BLaER1 treated with 17β-estradiol and CSF1 and Interleukin-3, amounts not matched to agents 10 nM and 100 nM (cell line): ENCODE results near the gene COLEC12.

Experiments
- H3K27ac ChIP-seq, 11 experiments: shearing (Covaris generic); formaldehyde crosslinking; 2 replicates each; pipeline ENCODE4 v1.8.1; 2022
- H3K27me3 ChIP-seq, 11 experiments: shearing (Covaris generic); formaldehyde crosslinking; 2 replicates each; pipeline ENCODE4 v1.8.1; 2022
- H3K36me3 ChIP-seq, 11 experiments: shearing (Covaris generic); formaldehyde crosslinking; 2 replicates each; pipeline ENCODE4 v1.8.1; 2022
- H3K4me1 ChIP-seq, 10 experiments: shearing (Covaris generic); formaldehyde crosslinking; 2 replicates each; pipeline ENCODE4 v1.8.1; 2022
- H3K4me2 ChIP-seq, 11 experiments: shearing (Covaris generic); formaldehyde crosslinking; 2 replicates each; pipeline ENCODE4 v1.8.1; 2022
- H3K4me3 ChIP-seq, 10 experiments: shearing (Covaris generic); formaldehyde crosslinking; 2 replicates each; pipeline ENCODE4 v1.8.1; 2022
- H3K9ac ChIP-seq, 11 experiments: shearing (Covaris generic); formaldehyde crosslinking; 2 replicates each; pipeline ENCODE4 v1.8.1; 2022
- H3K9me3 ChIP-seq, 11 experiments: shearing (Covaris generic); formaldehyde crosslinking; replicated peaks in 1 of 11; 2 replicates each; pipeline ENCODE4 v1.8.1; 2022
- H4K20me1 ChIP-seq, 11 experiments: shearing (Covaris generic); formaldehyde crosslinking; 2 replicates each; pipeline ENCODE4 v1.8.1; 2022
- Cebpa-rat ChIP-seq, 11 experiments: shearing (Covaris generic); IDR thresholded peaks; 2 replicates each; pipeline ENCODE4 v1.8.1; 2022

Gene COLEC12

DNA sequence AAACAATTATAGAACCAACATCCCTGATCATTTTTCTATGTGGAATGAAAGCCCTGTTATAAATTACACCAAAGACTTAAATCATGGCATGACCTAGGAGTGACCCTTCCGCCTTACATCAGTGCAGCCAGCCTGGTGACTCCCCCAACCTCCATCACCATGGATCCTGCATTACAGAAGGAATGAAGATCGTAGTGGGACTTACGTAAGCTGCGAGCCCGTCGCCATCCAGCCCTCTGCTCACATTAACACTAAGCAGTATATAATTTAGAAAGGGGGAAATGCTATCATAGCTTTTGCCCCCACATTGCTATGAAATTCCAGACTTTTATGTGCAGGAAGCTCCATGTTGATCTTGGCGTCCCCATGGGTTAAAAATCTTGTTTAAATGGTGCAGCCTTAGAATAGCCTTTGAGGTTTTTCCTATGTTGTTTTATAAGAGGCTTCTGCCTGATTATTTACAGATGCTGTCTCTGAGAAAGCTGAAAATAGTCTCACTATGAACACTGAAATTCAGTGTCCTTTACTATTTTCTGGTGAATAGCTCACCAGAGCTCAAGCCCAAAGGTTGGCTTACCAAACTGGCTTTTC lies 76.3 kb downstream of the COLEC12 start:
- H3K9ac ChIP-seq, result no peak overlapping the region
- peak overlapping the region in 2 of 11 experiments; percentile 4 to 19; a peak in 1 of 22 replicates for H3K4me2 ChIP-seq
- peaks cover 0 to 37% (median 0%) of the 10 kb centered on the region in 11 experiments; a peak in 3 of 22 replicates for H3K36me3 ChIP-seq
- H3K4me3 ChIP-seq, result no peak overlapping the region
- no peak for TF ChIP-seq Cebpa-rat (IDR thresholded peaks at IDR 0.05)
- H3K9me3 ChIP-seq, result no peaks in the 10 kb centered on the region
- peaks cover 0 to 41% (median 12%) of the 10 kb centered on the region in 10 experiments; a peak in 16 of 20 replicates for H3K4me1 ChIP-seq
- no peak overlapping the region for H3K27ac ChIP-seq
- no peaks in the 10 kb centered on the region for H3K27me3 ChIP-seq
- H4K20me1 ChIP-seq, result no peaks in the 10 kb centered on the region; a peak in 1 of 22 replicates

DNA sequence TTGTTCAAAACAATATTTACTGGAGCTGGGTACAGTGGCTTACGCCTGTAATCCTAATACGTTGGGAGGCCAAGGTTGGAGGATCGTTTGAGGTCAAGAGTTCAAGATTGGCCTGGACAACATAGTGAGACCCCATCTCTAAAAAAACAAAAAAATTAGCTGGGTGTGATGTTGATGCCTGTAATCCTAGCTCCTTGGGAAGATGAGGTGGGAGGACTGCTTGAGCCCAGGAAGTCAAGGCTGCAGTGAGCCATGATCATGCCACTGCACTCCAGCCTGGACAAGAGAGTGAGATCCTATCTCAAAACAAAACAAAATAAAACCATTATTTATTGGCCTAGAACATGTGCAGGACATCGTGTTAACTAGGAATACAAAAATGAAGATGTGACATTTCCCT lies 77.5 kb downstream of the COLEC12 start:
- TF ChIP-seq Cebpa-rat (IDR thresholded peaks at IDR 0.05), result no peak

DNA sequence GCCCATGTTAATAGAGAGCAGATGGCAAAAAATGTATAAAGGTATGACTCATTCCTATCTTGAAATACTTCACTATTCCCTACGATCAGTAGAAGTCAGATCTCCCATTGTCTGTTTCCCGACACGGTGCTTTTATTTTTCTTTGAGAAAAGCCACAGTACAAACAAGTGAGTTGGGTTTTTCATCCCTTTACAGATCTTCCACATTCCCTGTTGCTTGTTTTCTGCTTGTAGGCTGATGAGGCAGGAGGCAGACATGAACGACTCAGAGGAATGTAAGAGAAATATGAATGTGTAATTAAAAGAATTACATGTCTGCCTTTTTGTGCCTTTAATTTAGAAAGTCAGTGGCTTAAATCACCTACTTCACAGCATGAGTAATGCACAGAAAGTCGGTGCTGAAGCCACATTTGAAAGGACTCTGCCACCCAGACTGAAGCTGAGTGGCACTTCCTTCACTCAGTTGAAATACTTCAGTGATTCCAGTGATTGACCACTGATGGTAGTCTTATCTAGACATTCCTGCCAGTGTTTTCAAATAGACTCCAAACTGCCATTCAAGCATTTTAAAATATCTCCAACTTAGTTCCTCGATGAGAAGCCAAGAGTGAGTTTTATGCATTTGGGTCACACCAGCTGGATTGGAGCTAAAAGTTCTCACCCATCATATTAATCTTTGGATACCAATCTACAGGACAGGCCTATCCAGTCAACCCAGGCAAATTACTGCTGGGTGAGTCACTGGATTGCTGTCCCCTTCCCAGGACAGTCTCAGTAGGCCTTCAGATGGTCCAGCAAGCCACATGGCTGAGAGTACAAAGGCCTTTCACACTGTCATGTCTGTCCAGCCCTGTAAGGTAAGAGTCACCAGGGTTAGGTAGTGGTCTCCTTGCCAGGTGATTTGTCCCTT lies 79.0 kb downstream of the COLEC12 start:
- Histone ChIP-seq H3K4me2 (peak overlapping the region; percentile 0 to 48 (median 11); a peak in 12 of 22 replicates), H3K4me3 (no peak overlapping the region), H3K36me3 (peaks cover 0 to 25% (median 0%) of the 10 kb centered on the region in 11 experiments; a peak in 3 of 22 replicates), H4K20me1 (no peaks in the 10 kb centered on the region; a peak in 1 of 22 replicates), H3K9ac (no peak overlapping the region), H3K27me3 (no peaks in the 10 kb centered on the region), H3K4me1 (peaks cover 0 to 51% (median 12%) of the 10 kb centered on the region in 10 experiments; a peak in 16 of 20 replicates), H3K27ac (peak overlapping the region in 2 of 11 experiments; percentile 16 to 26; a peak in 2 of 22 replicates), H3K9me3 (0 out of 22 replicates have a peak, but pooled peaks cover 0 to 7% (median 0%) of the 10 kb centered on the region in 11 experiments)
- no peak for TF ChIP-seq Cebpa-rat (IDR thresholded peaks at IDR 0.05)

More for the DNA sequence above, 77.5 kb downstream of the COLEC12 start:
- H3K4me1 ChIP-seq, result peaks cover 0 to 46% (median 12%) of the 10 kb centered on the region in 10 experiments; a peak in 16 of 20 replicates
- H3K4me3 ChIP-seq, result no peak overlapping the region
- no peak overlapping the region for H3K9ac ChIP-seq
- peaks cover 0 to 37% (median 0%) of the 10 kb centered on the region in 11 experiments; a peak in 3 of 22 replicates for H3K36me3 ChIP-seq
- H3K27me3 ChIP-seq, result no peaks in the 10 kb centered on the region
- no peaks in the 10 kb centered on the region for H3K9me3 ChIP-seq
- no peak overlapping the region for H3K27ac ChIP-seq
- H3K4me2 ChIP-seq, result no peak overlapping the region
- H4K20me1 ChIP-seq, result no peaks in the 10 kb centered on the region; a peak in 1 of 22 replicates

DNA sequence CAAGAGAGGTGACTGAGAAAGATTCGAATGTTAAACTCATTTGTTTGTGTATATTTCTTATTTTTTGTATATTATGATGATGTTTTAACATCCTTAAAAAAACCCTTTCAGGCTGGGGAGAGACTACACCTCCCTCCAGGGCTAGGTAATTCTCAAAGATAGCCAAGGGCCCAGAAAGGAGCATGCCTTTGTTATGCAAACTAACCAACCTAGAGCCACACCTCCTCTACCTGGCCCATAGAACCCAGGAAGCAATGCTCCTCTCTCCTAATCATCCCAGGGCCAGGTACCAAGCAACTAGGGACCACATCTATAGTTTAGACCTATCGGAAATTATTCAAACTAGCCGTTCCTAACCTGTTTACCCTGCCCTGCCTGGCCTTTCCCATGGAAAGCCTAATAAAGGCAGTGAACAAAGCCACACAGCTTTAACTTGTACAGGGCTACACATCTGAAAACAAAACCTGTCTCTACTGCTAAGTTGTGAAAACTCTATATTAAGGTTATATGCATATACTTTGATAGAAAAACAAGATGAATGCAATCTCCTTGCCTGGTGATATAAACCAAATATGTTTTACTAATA lies 79.7 kb downstream of the COLEC12 start:
- H3K9ac ChIP-seq, result no peak overlapping the region

DNA sequence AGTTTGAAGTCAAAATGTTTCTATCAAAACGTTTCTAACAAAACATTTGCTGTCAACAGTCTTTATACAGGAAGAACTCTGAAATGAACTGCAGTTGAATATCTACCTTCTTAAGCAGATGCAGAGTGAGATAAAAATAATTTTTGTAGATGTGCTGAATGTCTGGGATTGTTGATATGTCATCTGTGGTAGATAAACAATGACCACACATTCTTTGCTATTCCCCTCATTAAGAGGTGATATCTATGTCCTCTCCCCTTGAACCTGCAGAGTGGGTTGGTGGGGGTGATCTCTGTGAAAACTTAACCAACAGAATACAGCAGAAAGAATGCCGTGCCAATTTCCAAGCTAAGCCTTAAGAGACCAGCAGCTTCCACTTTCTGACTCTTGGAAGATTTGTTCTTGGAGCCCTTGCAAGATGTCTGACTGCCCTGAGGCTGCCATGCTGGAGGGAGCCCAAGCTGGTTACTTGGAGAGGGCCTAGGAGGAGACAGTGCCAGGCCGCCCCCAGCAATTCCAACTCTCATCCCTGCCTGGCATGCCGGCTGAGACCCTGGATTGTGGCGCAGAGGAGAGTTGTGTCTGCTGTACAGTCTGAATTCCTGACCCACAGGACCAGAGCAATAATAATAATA lies 80.8 kb downstream of the COLEC12 start:
- Histone ChIP-seq H3K4me3 (no peak overlapping the region), H3K4me1 (peaks cover 0 to 60% (median 13%) of the 10 kb centered on the region in 10 experiments; a peak in 16 of 20 replicates), H3K27ac (no peak overlapping the region)

More for the DNA sequence above, 79.7 kb downstream of the COLEC12 start:
- no peaks in the 10 kb centered on the region for H3K27me3 ChIP-seq
- no peaks in the 10 kb centered on the region; a peak in 1 of 22 replicates for H4K20me1 ChIP-seq
- no peak overlapping the region for H3K4me3 ChIP-seq
- H3K9me3 ChIP-seq, result 0 out of 22 replicates have a peak, but pooled peaks cover 0 to 7% (median 0%) of the 10 kb centered on the region in 11 experiments
- H3K4me2 ChIP-seq, result peak overlapping the region in 4 of 11 experiments; percentile 0 to 48 (median 26); a peak in 5 of 22 replicates
- H3K36me3 ChIP-seq, result peaks cover 0 to 25% (median 0%) of the 10 kb centered on the region in 11 experiments; a peak in 3 of 22 replicates
- H3K27ac ChIP-seq, result no peak overlapping the region
- no peak for TF ChIP-seq Cebpa-rat (IDR thresholded peaks at IDR 0.05)
- peaks cover 0 to 59% (median 14%) of the 10 kb centered on the region in 10 experiments; a peak in 16 of 20 replicates for H3K4me1 ChIP-seq

DNA sequence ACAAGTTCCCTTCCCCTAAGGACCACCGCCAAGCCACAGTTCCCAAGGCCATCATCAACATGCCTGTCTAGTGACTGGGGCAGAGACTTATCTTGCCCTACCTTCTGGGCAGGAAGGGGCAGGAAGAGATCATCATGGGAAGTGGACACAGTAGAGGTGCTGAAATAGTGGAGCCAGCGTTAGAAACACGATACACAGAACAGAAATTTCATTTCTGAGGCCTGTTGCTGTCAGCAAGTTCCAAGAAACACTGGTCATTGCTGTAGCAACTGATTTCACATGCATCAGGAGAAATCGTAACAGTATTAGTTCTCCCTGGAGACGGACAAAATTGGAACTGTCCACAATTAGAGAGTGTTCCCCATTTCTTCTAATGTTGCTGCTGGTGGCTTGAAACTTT lies 83.0 kb downstream of the COLEC12 start:
- Histone ChIP-seq H3K9me3 (peaks cover 0 to 7% (median 0%) of the 10 kb centered on the region in 11 experiments; a peak in 3 of 22 replicates), H3K36me3 (0 out of 22 replicates have a peak, but pooled peaks cover 0 to 5% (median 0%) of the 10 kb centered on the region in 11 experiments), H3K4me1 (peaks cover 0 to 70% (median 12%) of the 10 kb centered on the region in 10 experiments; a peak in 15 of 20 replicates), H3K27ac (peak overlapping the region in 3 of 11 experiments; percentile 36 to 85 (median 77); a peak in 6 of 22 replicates), H3K4me2 (peak overlapping the region in 3 of 11 experiments; percentile 8 to 75 (median 45); a peak in 4 of 22 replicates), H3K4me3 (no peak overlapping the region), H4K20me1 (no peaks in the 10 kb centered on the region; a peak in 2 of 22 replicates), H3K9ac (peak overlapping the region in 2 of 11 experiments; percentile 60 to 75; a peak in 2 of 22 replicates), H3K27me3 (no peaks in the 10 kb centered on the region)
- TF ChIP-seq Cebpa-rat (IDR thresholded peaks at IDR 0.05), result no peak

More for the DNA sequence above, 80.8 kb downstream of the COLEC12 start:
- H3K27me3 ChIP-seq, result no peaks in the 10 kb centered on the region
- H3K9ac ChIP-seq, result no peak overlapping the region
- TF ChIP-seq Cebpa-rat (IDR thresholded peaks at IDR 0.05), result no peak
- peaks cover 0 to 14% (median 0%) of the 10 kb centered on the region in 11 experiments; a peak in 2 of 22 replicates for H3K36me3 ChIP-seq
- H3K9me3 ChIP-seq, result 0 out of 22 replicates have a peak, but pooled peaks cover 0 to 7% (median 0%) of the 10 kb centered on the region in 11 experiments
- no peaks in the 10 kb centered on the region; a peak in 2 of 22 replicates for H4K20me1 ChIP-seq
- H3K4me2 ChIP-seq, result no peak overlapping the region

DNA sequence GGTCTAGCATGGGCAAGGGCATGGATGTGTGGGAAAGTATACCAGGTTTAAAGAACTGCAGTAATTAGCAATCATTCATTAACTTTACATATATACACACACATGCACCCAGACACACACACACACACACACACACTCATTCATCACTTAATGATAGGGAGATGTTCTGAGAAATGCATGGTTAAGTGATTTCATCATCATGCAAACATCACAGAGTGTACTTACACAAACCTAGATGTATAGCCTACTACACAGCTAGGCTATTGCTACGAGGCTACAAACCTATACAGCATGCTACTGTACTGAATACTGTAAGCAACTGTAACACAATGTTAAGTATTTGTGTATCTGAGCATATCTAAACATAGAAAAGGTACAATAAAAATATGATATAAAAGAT lies 83.6 kb downstream of the COLEC12 start:
- H3K27ac ChIP-seq, result peak overlapping the region in 2 of 11 experiments; percentile 77 to 85; a peak in 4 of 22 replicates

More for the DNA sequence above, 83.6 kb downstream of the COLEC12 start:
- Histone ChIP-seq H3K4me2 (peak overlapping the region in 2 of 11 experiments; percentile 45 to 75; a peak in 4 of 22 replicates), H3K9me3 (peaks cover 0 to 9% (median 0%) of the 10 kb centered on the region in 11 experiments; a peak in 3 of 22 replicates), H3K27me3 (no peaks in the 10 kb centered on the region), H3K36me3 (0 out of 22 replicates have a peak, but pooled peaks cover 0 to 5% (median 0%) of the 10 kb centered on the region in 11 experiments), H3K4me3 (no peak overlapping the region), H3K4me1 (peaks cover 0 to 68% (median 12%) of the 10 kb centered on the region in 10 experiments; a peak in 15 of 20 replicates), H4K20me1 (no peaks in the 10 kb centered on the region; a peak in 2 of 22 replicates), H3K9ac (peak overlapping the region in 2 of 11 experiments; percentile 8 to 56; a peak in 1 of 22 replicates)
- TF ChIP-seq Cebpa-rat (IDR thresholded peaks at IDR 0.05), result no peak
